KMS-11 (cell line): ENCODE measurements around the gene MTFR1L.

Source experiments
- H2AFZ ChIP-seq: fragments of 200-600 bp; sonication (generic); 2 replicates; pipeline ENCODE4 v1.6.1; 2016; ENCODE audit warnings: antibody characterized with exemption, mixed run types, low read depth
- H3K27ac ChIP-seq: fragments of 200-600 bp; sonication (generic); 2 replicates; pipeline ENCODE4 v1.6.1; 2016; ENCODE audit warnings: mild to moderate bottlenecking, mixed run types
- H3K27me3 ChIP-seq: fragments of 200-600 bp; sonication (generic); 2 replicates; pipeline ENCODE4 v1.6.1; 2017; ENCODE audit warnings: mild to moderate bottlenecking, low read depth, mixed run types, moderate library complexity; ENCODE audit not compliant: insufficient read depth
- H3K36me3 ChIP-seq: fragments of 200-600 bp; sonication (generic); 2 replicates; pipeline ENCODE4 v1.6.1; 2017; ENCODE audit warnings: mild to moderate bottlenecking, mixed run types; ENCODE audit not compliant: insufficient read depth
- H3K4me1 ChIP-seq: fragments of 200-600 bp; sonication (generic); 2 replicates; pipeline ENCODE4 v1.6.1; 2016; ENCODE audit warnings: mild to moderate bottlenecking, low read depth, mixed run types; ENCODE audit not compliant: poor library complexity, severe bottlenecking
- H3K4me2 ChIP-seq: fragments of 200-600 bp; sonication (generic); 2 replicates; pipeline ENCODE4 v1.7.0; 2016; ENCODE audit warnings: mild to moderate bottlenecking, mixed run types
- H3K4me3 ChIP-seq: fragments of 200-600 bp; sonication (generic); IDR thresholded peaks from 2 replicates; pipeline ENCODE4 v1.6.1; 2017; ENCODE audit warnings: low read depth, low read length, mixed read lengths; ENCODE audit not compliant: insufficient read depth
- H3K79me2 ChIP-seq: fragments of 200-600 bp; sonication (generic); 2 replicates; pipeline ENCODE4 v1.6.1; 2016; ENCODE audit warnings: low read depth, mixed run types; ENCODE audit not compliant: insufficient read depth
- H3K9ac ChIP-seq: fragments of 200-600 bp; sonication (generic); 2 replicates; pipeline ENCODE4 v1.6.1; 2016; ENCODE audit warnings: mild to moderate bottlenecking, mixed run types
- H4K20me1 ChIP-seq: fragments of 200-600 bp; sonication (generic); 2 replicates; pipeline ENCODE4 v1.6.1; 2016; ENCODE audit warnings: mild to moderate bottlenecking, mixed run types; ENCODE audit not compliant: insufficient read depth
- TF ChIP-seq, protein P1 (sequence below): fragments of 200-600 bp; sonication (generic); conservative IDR thresholded peaks from 2 replicates; pipeline ENCODE4 v1.6.1; 2017; ENCODE audit warnings: low read depth, mild to moderate bottlenecking, antibody characterized with exemption, low read length, moderate library complexity, mixed read lengths

The MTFR1L gene

GRCh38 chr1:25869909-25870606 is 50.3 kb downstream of the MTFR1L start:
- no peak overlapping the region for H3K27ac ChIP-seq
- peaks cover 17% of the 10 kb centered on the region for H3K4me1 ChIP-seq
- TF ChIP-seq, protein P1, sequence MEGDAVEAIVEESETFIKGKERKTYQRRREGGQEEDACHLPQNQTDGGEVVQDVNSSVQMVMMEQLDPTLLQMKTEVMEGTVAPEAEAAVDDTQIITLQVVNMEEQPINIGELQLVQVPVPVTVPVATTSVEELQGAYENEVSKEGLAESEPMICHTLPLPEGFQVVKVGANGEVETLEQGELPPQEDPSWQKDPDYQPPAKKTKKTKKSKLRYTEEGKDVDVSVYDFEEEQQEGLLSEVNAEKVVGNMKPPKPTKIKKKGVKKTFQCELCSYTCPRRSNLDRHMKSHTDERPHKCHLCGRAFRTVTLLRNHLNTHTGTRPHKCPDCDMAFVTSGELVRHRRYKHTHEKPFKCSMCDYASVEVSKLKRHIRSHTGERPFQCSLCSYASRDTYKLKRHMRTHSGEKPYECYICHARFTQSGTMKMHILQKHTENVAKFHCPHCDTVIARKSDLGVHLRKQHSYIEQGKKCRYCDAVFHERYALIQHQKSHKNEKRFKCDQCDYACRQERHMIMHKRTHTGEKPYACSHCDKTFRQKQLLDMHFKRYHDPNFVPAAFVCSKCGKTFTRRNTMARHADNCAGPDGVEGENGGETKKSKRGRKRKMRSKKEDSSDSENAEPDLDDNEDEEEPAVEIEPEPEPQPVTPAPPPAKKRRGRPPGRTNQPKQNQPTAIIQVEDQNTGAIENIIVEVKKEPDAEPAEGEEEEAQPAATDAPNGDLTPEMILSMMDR = no peak

GRCh38 chr1:25870614-25871013 is 50.9 kb downstream of the MTFR1L start:
- H2AFZ ChIP-seq = no peak overlapping the region
- no peak overlapping the region for H3K9ac ChIP-seq
- H4K20me1 ChIP-seq = no peaks in the 10 kb centered on the region
- H3K79me2 ChIP-seq = no peaks in the 10 kb centered on the region
- TF ChIP-seq, protein P1 = no peak
- no peaks in the 10 kb centered on the region for H3K27me3 ChIP-seq
- no peak overlapping the region for H3K27ac ChIP-seq
- peaks cover 17% of the 10 kb centered on the region for H3K4me1 ChIP-seq
- H3K4me2 ChIP-seq = no peak overlapping the region
- H3K36me3 ChIP-seq = no peaks in the 10 kb centered on the region
- no peak overlapping the region for H3K4me3 ChIP-seq

More at GRCh38 chr1:25869909-25870606, 50.3 kb downstream of the MTFR1L start:
- Histone ChIP-seq H3K4me2 (no peak overlapping the region), H3K9ac (no peak overlapping the region), H2AFZ (no peak overlapping the region), H3K36me3 (no peaks in the 10 kb centered on the region), H3K27me3 (no peaks in the 10 kb centered on the region), H3K79me2 (no peaks in the 10 kb centered on the region), H4K20me1 (no peaks in the 10 kb centered on the region), H3K4me3 (no peak overlapping the region)

GRCh38 chr1:25871086-25871703 is 51.4 kb downstream of the MTFR1L start:
- Histone ChIP-seq H3K27ac (no peak overlapping the region), H3K4me2 (no peak overlapping the region), H3K9ac (no peak overlapping the region)

DNA sequence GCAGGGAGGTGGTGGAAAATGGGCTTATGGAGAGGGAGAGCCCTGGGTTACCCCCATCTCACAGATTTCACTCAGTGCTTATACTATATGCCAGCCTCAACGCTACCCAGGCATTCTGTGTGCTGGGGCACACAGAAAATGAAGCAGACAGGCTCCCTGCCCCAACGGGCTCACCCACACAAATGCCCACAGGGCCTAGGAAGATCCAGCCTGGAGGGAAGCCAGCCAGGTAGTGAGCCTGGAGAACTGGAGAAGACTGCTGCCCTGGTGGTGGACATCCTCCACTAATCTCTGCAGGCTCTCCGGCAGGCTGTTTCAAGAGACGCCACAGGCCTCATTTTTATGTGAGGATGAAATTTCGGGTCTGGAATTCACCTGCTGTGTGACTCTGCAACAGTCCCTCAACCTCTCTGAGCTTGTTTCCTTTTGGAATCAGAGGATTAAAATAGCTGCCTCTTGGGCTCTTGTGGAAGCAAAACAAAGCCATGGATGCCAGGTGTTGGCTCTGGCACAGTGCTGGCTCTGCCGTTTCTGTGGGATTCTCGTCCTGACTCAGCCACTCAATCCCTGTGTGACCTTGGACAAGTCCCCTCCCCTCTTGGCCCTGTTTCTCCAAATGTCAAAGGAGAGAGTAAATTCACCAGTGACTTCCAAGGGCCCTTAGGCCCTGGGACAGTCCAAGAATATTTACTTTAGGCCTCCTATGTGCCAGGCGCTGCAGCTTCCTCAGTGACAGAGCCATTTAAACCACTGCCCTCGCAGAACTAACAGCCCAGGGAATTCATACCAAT is 52.1 kb downstream of the MTFR1L start:
- Histone ChIP-seq H3K4me1 (peaks cover 17% of the 10 kb centered on the region), H2AFZ (no peak overlapping the region), H4K20me1 (no peaks in the 10 kb centered on the region), H3K9ac (no peak overlapping the region), H3K79me2 (no peaks in the 10 kb centered on the region), H3K4me3 (no peak overlapping the region), H3K27ac (no peak overlapping the region), H3K27me3 (0 out of 2 replicates have a peak, but pooled peaks cover 4% of the 10 kb centered on the region), H3K4me2 (no peak overlapping the region), H3K36me3 (no peaks in the 10 kb centered on the region)
- TF ChIP-seq, protein P1 = no peak

More at GRCh38 chr1:25871086-25871703, 51.4 kb downstream of the MTFR1L start:
- no peak overlapping the region for H2AFZ ChIP-seq
- no peaks in the 10 kb centered on the region for H3K79me2 ChIP-seq
- H3K36me3 ChIP-seq = no peaks in the 10 kb centered on the region
- TF ChIP-seq, protein P1 = no peak
- peaks cover 17% of the 10 kb centered on the region for H3K4me1 ChIP-seq
- H3K27me3 ChIP-seq = 0 out of 2 replicates have a peak, but pooled peaks cover 2% of the 10 kb centered on the region
- H3K4me3 ChIP-seq = no peak overlapping the region
- no peaks in the 10 kb centered on the region for H4K20me1 ChIP-seq
